BE2C (cell line): Measurements from ENCODE around the gene MGAT4B.

Source experiments
- DNase-seq: peaks from one replicate; pipeline ENCODE4 v3.0.0-alpha.2; 2020
- H3K27me3 ChIP-seq: fragments of 250-450 bp; sonication (Bioruptor Pico); 2 replicates; pipeline ENCODE4 v1.5.1; 2020; ENCODE audit warnings: mild to moderate bottlenecking
- H3K36me3 ChIP-seq: fragments of 250-450 bp; sonication (Bioruptor Pico); 2 replicates; pipeline ENCODE4 v1.5.1; 2020; ENCODE audit warnings: mild to moderate bottlenecking
- H3K4me1 ChIP-seq: fragments of 250-450 bp; sonication (Bioruptor Pico); 2 replicates; pipeline ENCODE4 v1.5.1; 2020
- H3K4me3 ChIP-seq: 2 replicates; pipeline ENCODE4 v1.5.1; 2011; ENCODE audit warnings: low read depth, low read length
- H3K9me3 ChIP-seq: fragments of 250-450 bp; sonication (Bioruptor Pico); 2 replicates; pipeline ENCODE4 v1.5.1; 2020
- CTCF ChIP-seq: IDR thresholded peaks from 2 replicates; pipeline ENCODE4 v1.5.1; 2012; ENCODE audit warnings: mild to moderate bottlenecking, low read depth, low read length

Gene MGAT4B

GRCh38 chr5:179818746-179819295 lies 12.2 kb upstream of the MGAT4B start:
- Histone ChIP-seq H3K4me1 (peaks cover 22% of the 10 kb centered on the region), H3K9me3 (no peaks in the 10 kb centered on the region), H3K27me3 (no peaks in the 10 kb centered on the region), H3K4me3 (peak overlapping the region; percentile 24), H3K36me3 (peaks cover 9% of the 10 kb centered on the region)
- TF ChIP-seq CTCF = no peak
- DNase-seq = peak; percentile 71

GRCh38 chr5:179817890-179818745 lies 11.5 kb upstream of the MGAT4B start:
- no peak for DNase-seq
- peaks cover 22% of the 10 kb centered on the region for H3K4me1 ChIP-seq
- H3K4me3 ChIP-seq = peak overlapping the region; percentile 24
- no peaks in the 10 kb centered on the region for H3K27me3 ChIP-seq
- peaks cover 5% of the 10 kb centered on the region; the same call in 1 of the 2 replicates for H3K36me3 ChIP-seq
- no peaks in the 10 kb centered on the region for H3K9me3 ChIP-seq
- TF ChIP-seq CTCF = no peak

- TF ChIP-seq CTCF = no peak
- H3K9me3 ChIP-seq = no peaks in the 10 kb centered on the region
- H3K4me1 ChIP-seq = peaks cover 22% of the 10 kb centered on the region
- H3K36me3 ChIP-seq = peaks cover 2% of the 10 kb centered on the region; the same call in 1 of the 2 replicates
- DNase-seq = no peak
- no peaks in the 10 kb centered on the region for H3K27me3 ChIP-seq
- peak overlapping the region; percentile 32 for H3K4me3 ChIP-seq
Observed at GRCh38 chr5:179817470-179817840, 10.8 kb upstream of the MGAT4B start.

- DNase-seq = no peak
- H3K4me1 ChIP-seq = peaks cover 20% of the 10 kb centered on the region
- peaks cover 7% of the 10 kb centered on the region for H3K36me3 ChIP-seq
- peak overlapping the region; percentile 32 for H3K4me3 ChIP-seq
- H3K9me3 ChIP-seq = no peaks in the 10 kb centered on the region
- H3K27me3 ChIP-seq = no peaks in the 10 kb centered on the region
- peak; percentile 5; the same call in 1 of the 2 replicates for TF ChIP-seq CTCF
Observed at GRCh38 chr5:179816796-179817469, 10.3 kb upstream of the MGAT4B start.

- Histone ChIP-seq H3K4me3 (no peak overlapping the region), H3K36me3 (peaks cover 9% of the 10 kb centered on the region), H3K27me3 (no peaks in the 10 kb centered on the region), H3K4me1 (peaks cover 19% of the 10 kb centered on the region), H3K9me3 (no peaks in the 10 kb centered on the region)
- no peak for TF ChIP-seq CTCF
- no peak for DNase-seq
Observed at GRCh38 chr5:179816401-179816795, 9.7 kb upstream of the MGAT4B start.
